HEK293T (cell line): ENCODE results near the gene AP2A2.

Experiments used
- BHLHE40 ChIP-seq: fragments of 450-650 bp; IDR thresholded peaks from 2 replicates; pipeline ENCODE4 v1.6.1; 2016; ENCODE audit warnings: mild to moderate bottlenecking, moderate library complexity, borderline replicate concordance
- CTBP1 ChIP-seq: fragments of 450-650 bp; IDR thresholded peaks from 2 replicates; pipeline ENCODE4 v1.6.1; 2016; ENCODE audit warnings: borderline replicate concordance
- FOXM1 ChIP-seq: fragments of 450-650 bp; IDR thresholded peaks from 2 replicates; pipeline ENCODE4 v1.6.1; 2017; ENCODE audit warnings: mild to moderate bottlenecking, borderline replicate concordance
- SUZ12 ChIP-seq: fragments of 450-650 bp; IDR thresholded peaks from 2 replicates; pipeline ENCODE4 v1.6.1; 2016; ENCODE audit warnings: mild to moderate bottlenecking

- TF ChIP-seq FOXM1: no peak
- TF ChIP-seq SUZ12: no peak
- TF ChIP-seq BHLHE40: no peak
- TF ChIP-seq CTBP1: no peak
These were observed 43.1 kb upstream of the AP2A2 start for GRCh38 chr11:882596-882995.
